HFFc6 (cell line): ENCODE measurements around the gene GAB3. TPM values are rescaled to one million over a fixed set of nuclear protein-coding genes. Genes with fewer than 3 reads are reported as not detected.
"Not testable (repeated sequence)": the region's sequence is repeated elsewhere in the genome, so short reads cannot be mapped to it uniquely, and the experiment has no call there.

Experiments
- DNase-seq: peaks from one replicate; pipeline ENCODE4 v3.0.0-alpha.2; 2018
- H3K27ac Mint-ChIP-seq: 2 replicates; pipeline ENCODE4 v1.8.0; 2020; ENCODE audit warnings: mild to moderate bottlenecking, mixed read lengths
- H3K27me3 Mint-ChIP-seq: 2 replicates; pipeline ENCODE4 v1.8.0; 2021; ENCODE audit warnings: mild to moderate bottlenecking, moderate library complexity, mixed read lengths; ENCODE audit not compliant: insufficient read depth
- H3K36me3 Mint-ChIP-seq: 2 replicates; pipeline ENCODE4 v1.8.0; 2021; ENCODE audit warnings: low read depth, mixed read lengths
- H3K4me1 Mint-ChIP-seq: 2 replicates; pipeline ENCODE4 v1.8.0; 2020; ENCODE audit warnings: low read depth, mixed read lengths
- H3K4me3 Mint-ChIP-seq: 2 replicates; pipeline ENCODE4 v1.8.0; 2020; ENCODE audit warnings: mild to moderate bottlenecking, moderate library complexity, mixed read lengths
- H3K9me3 Mint-ChIP-seq: 2 replicates; pipeline ENCODE4 v1.8.0; 2020; ENCODE audit warnings: mild to moderate bottlenecking, mixed read lengths
- CTCF ChIP-seq: fragments of 200-600 bp; sonication (generic); IDR thresholded peaks from 2 replicates; pipeline ENCODE4 v1.5.0; 2021; ENCODE audit warnings: antibody characterized with exemption, mild to moderate bottlenecking
- total RNA-seq, 6 experiments: library from RNA; stranded (reverse); fragmentation: NEBNext Ultra II Directional; extraction: Animal tissue kit (Norgen Biotek cat#: 25700); gene quantifications; 2 replicates in 1 of 6; 3 replicates in 5 of 6; pipeline ENCODE4 v1.2.3, GENCODE V29; 2021

Gene GAB3
- total RNA-seq, 6 experiments from 2014 or later = 0.05 to 0.50 (median 0.16) TPM

- Mint-ChIP-seq H3K4me3 (no peak overlapping the region), H3K4me1 (no peaks in the 10 kb centered on the region)
- no peak for DNase-seq
These were observed 96.5 kb downstream of the GAB3 start for GRCh38 chrX:154654372-154654771.

GRCh38 chrX:154653413-154653812, 97.5 kb downstream of the GAB3 start, which contains the start of gene CTAG2:
Gene CTAG2, minus strand, starts transcription at chrX:154653579. Its CDS starts 64 bp downstream, at chrX:154653515.
- not testable (repeated sequence) for H3K4me1 Mint-ChIP-seq, H3K4me3 Mint-ChIP-seq, H3K9me3 Mint-ChIP-seq, H3K27ac Mint-ChIP-seq, H3K36me3 Mint-ChIP-seq, DNase-seq
- peaks cover 19% of the 10 kb centered on the region for H3K27me3 Mint-ChIP-seq

More at GRCh38 chrX:154654372-154654771, 96.5 kb downstream of the GAB3 start:
- Mint-ChIP-seq H3K9me3 (no peaks in the 10 kb centered on the region), H3K36me3 (no peaks in the 10 kb centered on the region), H3K27ac (no peak overlapping the region), H3K27me3 (peaks cover 19% of the 10 kb centered on the region)
- TF ChIP-seq CTCF = no peak

- H3K4me1 Mint-ChIP-seq = no peaks in the 10 kb centered on the region
- H3K9me3 Mint-ChIP-seq = no peaks in the 10 kb centered on the region
- TF ChIP-seq CTCF = no peak
- no peak overlapping the region for H3K4me3 Mint-ChIP-seq
- H3K27me3 Mint-ChIP-seq = peaks cover 19% of the 10 kb centered on the region
- H3K36me3 Mint-ChIP-seq = no peaks in the 10 kb centered on the region
- DNase-seq = no peak
- no peak overlapping the region for H3K27ac Mint-ChIP-seq
These were observed 97.9 kb downstream of the GAB3 start for GRCh38 chrX:154653048-154653401.

DNA sequence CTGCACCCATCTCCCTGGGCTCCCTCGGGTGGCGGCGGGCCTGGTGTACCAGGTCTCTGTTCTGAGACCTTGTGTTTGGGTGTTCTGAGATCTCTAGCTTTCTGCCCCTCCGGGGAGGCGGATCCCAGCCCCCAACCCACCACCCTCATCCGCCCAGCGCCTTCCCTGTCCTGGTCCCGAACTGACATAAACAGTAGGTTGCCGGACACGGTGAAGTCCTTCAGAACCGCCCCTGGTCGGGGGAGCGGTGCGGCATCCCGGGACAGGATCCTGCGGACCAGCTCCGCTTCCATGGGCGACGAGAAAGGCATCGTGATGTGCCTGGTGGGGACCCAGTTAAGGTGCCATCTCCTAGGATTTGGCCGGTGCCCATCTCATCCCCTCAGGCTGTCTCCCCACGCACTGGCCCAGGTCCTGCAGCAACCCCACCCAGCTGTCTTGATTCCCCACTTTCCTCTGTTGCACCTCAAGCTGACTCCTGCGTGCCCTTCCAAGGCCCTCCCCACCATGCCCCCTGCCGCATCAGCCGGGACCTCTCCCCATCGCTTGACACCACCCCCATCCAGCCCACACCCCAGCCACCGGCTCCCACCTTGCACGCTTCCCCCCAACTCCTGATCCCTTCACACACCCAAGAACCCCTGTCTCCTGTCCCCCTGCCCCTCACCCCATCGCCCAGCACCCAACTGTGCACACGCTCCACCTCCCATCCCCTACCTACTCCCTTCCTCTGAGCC, 98.4 kb downstream of the GAB3 start:
- H3K27me3 Mint-ChIP-seq = peaks cover 18% of the 10 kb centered on the region
- no peaks in the 10 kb centered on the region for H3K36me3 Mint-ChIP-seq
- no peak overlapping the region for H3K27ac Mint-ChIP-seq
- DNase-seq = no peak
- H3K4me1 Mint-ChIP-seq = no peaks in the 10 kb centered on the region
- TF ChIP-seq CTCF = no peak
- H3K4me3 Mint-ChIP-seq = no peak overlapping the region
- no peaks in the 10 kb centered on the region for H3K9me3 Mint-ChIP-seq

DNA sequence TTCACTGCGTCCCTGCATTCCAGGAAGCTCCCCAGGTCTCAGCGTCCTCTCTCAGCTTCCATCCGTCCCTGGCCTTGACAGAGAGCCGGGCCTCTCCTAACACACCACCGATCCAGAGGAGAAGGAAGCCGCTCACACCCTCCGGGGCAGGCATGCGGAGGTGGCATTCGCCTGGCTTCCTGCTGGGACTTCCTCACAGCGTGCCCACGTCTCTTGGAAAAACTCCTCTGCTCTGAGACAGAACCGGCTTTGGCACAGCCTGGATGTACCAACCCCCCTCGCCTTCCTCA, 100.7 kb downstream of the GAB3 start:
- H3K27me3 Mint-ChIP-seq = peaks cover 2% of the 10 kb centered on the region; the same call in 1 of the 2 replicates
- H3K9me3 Mint-ChIP-seq = no peaks in the 10 kb centered on the region
- no peak for TF ChIP-seq CTCF
- no peak overlapping the region for H3K27ac Mint-ChIP-seq
- no peaks in the 10 kb centered on the region for H3K4me1 Mint-ChIP-seq
- H3K4me3 Mint-ChIP-seq = no peak overlapping the region; the same call in 1 of the 2 replicates
- DNase-seq = no peak
- no peaks in the 10 kb centered on the region for H3K36me3 Mint-ChIP-seq

- H3K27me3 Mint-ChIP-seq = peaks cover 2% of the 10 kb centered on the region; the same call in 1 of the 2 replicates
- TF ChIP-seq CTCF = no peak
- H3K4me1 Mint-ChIP-seq = no peaks in the 10 kb centered on the region
- DNase-seq = no peak
- H3K4me3 Mint-ChIP-seq = no peak overlapping the region
- H3K9me3 Mint-ChIP-seq = no peaks in the 10 kb centered on the region
- no peak overlapping the region for H3K27ac Mint-ChIP-seq
- no peaks in the 10 kb centered on the region for H3K36me3 Mint-ChIP-seq
These were observed 101.2 kb downstream of the GAB3 start for GRCh38 chrX:154649503-154650220.
